ENCODE results near the gene GNE. TPM values are rescaled to one million over a fixed set of nuclear protein-coding genes. Genes with fewer than 3 reads are reported as not detected.

Gene GNE
- total RNA-seq, 1 donor from 2014 or later = 14.6 TPM

DNA sequence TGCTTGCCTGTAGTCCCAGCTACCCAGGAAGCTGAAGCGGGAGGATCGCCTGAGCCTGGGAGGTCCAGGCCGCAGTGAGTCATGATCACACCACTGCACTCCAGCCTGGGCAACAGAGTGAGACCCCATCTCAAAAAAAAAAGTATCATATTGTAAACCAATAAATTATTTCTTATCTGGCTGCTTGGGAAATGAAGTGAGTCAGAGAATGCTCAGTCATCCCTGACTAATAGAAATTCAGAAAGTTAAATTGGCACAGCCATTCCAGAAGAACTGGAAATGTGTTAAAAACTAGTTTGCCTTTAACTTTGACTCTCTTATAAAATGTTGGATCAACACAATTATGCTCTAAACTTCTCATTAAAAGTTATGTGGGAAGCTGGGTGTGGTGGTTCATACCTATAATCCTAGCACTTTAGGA lies 9.8 kb upstream of the GNE start:
- H3K27me3 ChIP-seq (ENCODE audit: low read depth) = no peaks in the 10 kb centered on the region
- no peaks in the 10 kb centered on the region for H3K36me3 ChIP-seq
- intact Hi-C loops (cut with DNase I) = no loop called here
- no peaks in the 10 kb centered on the region for H3K9me3 ChIP-seq
- TF ChIP-seq, protein P1, sequence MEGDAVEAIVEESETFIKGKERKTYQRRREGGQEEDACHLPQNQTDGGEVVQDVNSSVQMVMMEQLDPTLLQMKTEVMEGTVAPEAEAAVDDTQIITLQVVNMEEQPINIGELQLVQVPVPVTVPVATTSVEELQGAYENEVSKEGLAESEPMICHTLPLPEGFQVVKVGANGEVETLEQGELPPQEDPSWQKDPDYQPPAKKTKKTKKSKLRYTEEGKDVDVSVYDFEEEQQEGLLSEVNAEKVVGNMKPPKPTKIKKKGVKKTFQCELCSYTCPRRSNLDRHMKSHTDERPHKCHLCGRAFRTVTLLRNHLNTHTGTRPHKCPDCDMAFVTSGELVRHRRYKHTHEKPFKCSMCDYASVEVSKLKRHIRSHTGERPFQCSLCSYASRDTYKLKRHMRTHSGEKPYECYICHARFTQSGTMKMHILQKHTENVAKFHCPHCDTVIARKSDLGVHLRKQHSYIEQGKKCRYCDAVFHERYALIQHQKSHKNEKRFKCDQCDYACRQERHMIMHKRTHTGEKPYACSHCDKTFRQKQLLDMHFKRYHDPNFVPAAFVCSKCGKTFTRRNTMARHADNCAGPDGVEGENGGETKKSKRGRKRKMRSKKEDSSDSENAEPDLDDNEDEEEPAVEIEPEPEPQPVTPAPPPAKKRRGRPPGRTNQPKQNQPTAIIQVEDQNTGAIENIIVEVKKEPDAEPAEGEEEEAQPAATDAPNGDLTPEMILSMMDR (IDR thresholded peaks at IDR 0.05) = no peak
- H3K27ac ChIP-seq = no peak overlapping the region
- DNase-seq (no peak), ATAC-seq (no peak)
- H3K4me3 ChIP-seq = no peak overlapping the region
- H3K4me1 ChIP-seq = no peaks in the 10 kb centered on the region

DNA sequence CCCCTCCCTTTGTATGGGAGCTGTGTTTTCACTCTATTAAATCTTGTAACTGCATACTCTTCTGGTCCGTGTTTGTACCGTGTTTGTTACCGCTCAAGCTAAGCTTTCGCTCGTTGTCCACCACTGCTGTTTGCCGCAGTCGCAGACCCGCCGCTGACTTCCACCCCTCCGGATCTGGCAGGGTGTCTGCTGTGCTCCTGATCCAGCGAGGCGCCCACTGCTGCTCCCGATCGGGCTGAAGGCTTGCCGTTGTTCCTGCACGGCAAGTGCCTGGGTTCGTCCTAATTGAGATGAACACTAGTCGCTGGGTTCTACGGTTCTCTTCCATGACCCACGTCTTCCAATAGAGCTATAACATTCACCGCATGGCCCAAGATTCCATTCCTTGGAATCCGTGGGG lies 6.6 kb upstream of the GNE start:
- no peak overlapping the region for H3K27ac ChIP-seq
- H3K4me1 ChIP-seq = no peaks in the 10 kb centered on the region
- H3K4me3 ChIP-seq = no peak overlapping the region
- no peaks in the 10 kb centered on the region for H3K9me3 ChIP-seq
- no peaks in the 10 kb centered on the region for H3K36me3 ChIP-seq
- no peaks in the 10 kb centered on the region for H3K27me3 ChIP-seq (ENCODE audit: low read depth)
- intact Hi-C loops (cut with DNase I) = no loop called here
- ATAC-seq (no peak), DNase-seq (no peak)
- TF ChIP-seq, protein P1 (IDR thresholded peaks at IDR 0.05) = no peak

DNA sequence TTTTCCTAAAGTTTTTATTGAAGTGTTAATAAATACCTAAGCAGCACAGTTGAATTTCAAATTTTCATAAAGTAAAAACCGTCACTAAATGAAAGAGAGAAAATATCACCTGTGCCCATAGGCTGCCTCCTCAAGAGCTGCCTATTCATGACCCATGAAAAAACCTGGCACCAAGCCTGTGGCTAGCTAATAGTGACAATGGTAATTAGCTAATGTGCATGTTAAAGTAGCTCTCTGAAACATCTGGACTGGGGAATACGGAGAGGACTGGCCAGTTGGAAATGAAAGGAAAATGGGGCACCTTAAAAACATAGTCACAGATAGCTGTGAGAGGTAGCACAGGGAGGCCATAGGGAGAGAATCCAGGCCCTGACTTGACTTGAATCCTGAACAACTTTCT lies 5.4 kb upstream of the GNE start:
- no peaks in the 10 kb centered on the region for H3K27me3 ChIP-seq (ENCODE audit: low read depth)
- no peak for ATAC-seq
- TF ChIP-seq, protein P1 (IDR thresholded peaks at IDR 0.05) = no peak

DNA sequence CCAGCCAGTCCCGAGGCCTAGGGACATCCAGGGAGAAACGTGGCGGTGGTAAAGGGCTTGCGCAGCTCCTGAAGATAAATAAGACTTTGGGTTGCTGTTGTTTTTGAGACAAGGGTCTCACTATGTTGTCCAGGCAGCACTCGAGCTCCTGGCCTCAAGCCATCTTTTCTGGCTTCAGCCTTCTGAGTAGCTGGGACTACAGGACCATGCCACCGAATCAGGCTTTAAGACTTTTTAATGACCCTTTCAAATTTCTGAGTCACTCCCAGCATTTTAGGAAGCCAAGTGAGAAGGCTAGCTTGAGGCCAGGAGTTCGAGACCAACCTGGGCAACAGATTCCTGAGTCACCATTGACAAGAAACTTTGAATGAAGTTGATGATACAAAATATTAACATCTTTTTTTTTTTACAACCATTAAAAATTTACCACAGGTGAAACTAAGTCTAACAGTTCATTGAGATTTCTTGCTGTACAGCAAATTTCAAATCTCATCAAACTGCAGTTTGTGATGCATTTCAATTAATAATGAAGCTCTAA lies 817 bp upstream of the GNE start:
- no peaks in the 10 kb centered on the region for H3K27me3 ChIP-seq (ENCODE audit: low read depth)
- peaks cover 14% of the 10 kb centered on the region for H3K4me1 ChIP-seq
- no peaks in the 10 kb centered on the region for H3K9me3 ChIP-seq
- H3K27ac ChIP-seq = peak overlapping the region; percentile 97
- ATAC-seq (no peak), DNase-seq (no peak)
- intact Hi-C loops (cut with DNase I) = no loop called here
- H3K4me3 ChIP-seq = peak overlapping the region; percentile 89
- no peaks in the 10 kb centered on the region for H3K36me3 ChIP-seq
- TF ChIP-seq, protein P1 (IDR thresholded peaks at IDR 0.05) = no peak

More for the DNA sequence above, 5.4 kb upstream of the GNE start:
- H3K27ac ChIP-seq = no peak overlapping the region
- H3K9me3 ChIP-seq = no peaks in the 10 kb centered on the region
- H3K4me3 ChIP-seq = no peak overlapping the region
- intact Hi-C loops (cut with DNase I) = no loop called here
- no peak for DNase-seq
- no peaks in the 10 kb centered on the region for H3K36me3 ChIP-seq
- H3K4me1 ChIP-seq = peaks cover 7% of the 10 kb centered on the region

DNA sequence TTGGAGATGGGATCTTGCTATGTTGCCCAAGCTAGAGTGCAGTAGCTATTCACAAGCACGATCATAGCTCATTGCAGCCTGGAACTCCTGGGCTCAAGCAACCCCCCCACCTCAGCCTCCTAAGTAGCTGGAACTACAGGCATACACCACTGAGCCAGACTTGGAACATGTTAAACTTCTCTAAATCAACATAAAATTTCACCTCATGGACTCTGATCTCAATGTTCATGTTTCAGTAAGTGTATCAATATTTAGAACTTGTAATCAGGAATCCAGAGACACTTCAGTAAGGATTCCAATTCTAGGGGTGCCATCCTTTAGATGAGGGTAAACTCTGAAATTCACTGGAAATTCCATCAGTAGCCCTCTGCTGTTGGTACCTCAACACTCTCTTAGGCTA lies 6.8 kb downstream of the GNE start:
- TF ChIP-seq, protein P1 (IDR thresholded peaks at IDR 0.05) = no peak
- H3K36me3 ChIP-seq = peaks cover 27% of the 10 kb centered on the region
- no peaks in the 10 kb centered on the region for H3K9me3 ChIP-seq
- no peaks in the 10 kb centered on the region for H3K4me1 ChIP-seq
- no peaks in the 10 kb centered on the region for H3K27me3 ChIP-seq (ENCODE audit: low read depth)
- intact Hi-C loops (cut with DNase I) = no loop called here
- no peak overlapping the region for H3K4me3 ChIP-seq
- ATAC-seq (no peak), DNase-seq (no peak)
- H3K27ac ChIP-seq = no peak overlapping the region
